AG09319 (cell line): ENCODE measurements around the gene TMEM94.

Source experiments
- DNase-seq: peaks from one replicate; pipeline ENCODE4 v3.0.0-alpha.2; 2010; ENCODE audit warnings: low read depth; ENCODE audit errors: extremely low read depth
- TF ChIP-seq, protein P1 (sequence below): IDR thresholded peaks from 2 replicates; pipeline ENCODE4 v1.5.1; 2011; ENCODE audit warnings: low read depth, mild to moderate bottlenecking, inconsistent platforms, low read length, moderate library complexity

Gene TMEM94

DNA sequence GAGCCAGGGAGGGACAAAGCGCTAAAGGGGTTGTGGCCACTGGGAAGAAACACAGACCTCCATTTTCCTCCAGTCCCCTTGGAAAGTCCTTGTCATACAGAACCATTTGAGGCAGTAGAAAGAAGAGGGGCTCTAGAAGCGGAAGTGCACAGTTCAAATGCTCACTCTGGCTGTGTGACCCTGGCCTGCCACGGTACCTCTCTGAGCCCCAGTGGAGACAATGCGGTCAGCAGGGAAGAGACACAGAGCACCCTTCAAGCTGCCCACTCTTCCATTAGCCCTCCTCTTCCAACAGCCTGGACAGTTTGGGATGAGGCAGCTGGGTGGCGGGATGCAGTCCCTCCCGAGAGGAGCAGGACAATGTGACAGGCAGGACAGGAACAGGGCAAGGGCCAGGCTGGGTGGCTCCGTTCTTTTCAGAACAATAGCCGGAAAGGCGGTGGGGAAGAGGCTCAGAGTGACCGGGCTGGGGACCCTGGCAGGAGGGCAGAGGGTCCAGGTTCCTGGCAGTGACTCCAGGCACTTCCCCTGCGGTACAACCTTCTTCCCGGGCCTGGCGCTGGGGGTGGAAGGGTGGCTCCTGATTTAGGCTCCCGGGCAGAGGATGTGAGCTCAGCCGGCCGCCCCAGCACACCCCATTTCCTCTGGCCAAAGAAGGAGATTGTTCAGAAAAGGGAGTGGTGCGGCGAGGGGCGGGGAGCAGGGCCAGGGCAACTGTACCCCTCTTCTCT is 53.3 kb downstream of the TMEM94 start:
- TF ChIP-seq, protein P1, sequence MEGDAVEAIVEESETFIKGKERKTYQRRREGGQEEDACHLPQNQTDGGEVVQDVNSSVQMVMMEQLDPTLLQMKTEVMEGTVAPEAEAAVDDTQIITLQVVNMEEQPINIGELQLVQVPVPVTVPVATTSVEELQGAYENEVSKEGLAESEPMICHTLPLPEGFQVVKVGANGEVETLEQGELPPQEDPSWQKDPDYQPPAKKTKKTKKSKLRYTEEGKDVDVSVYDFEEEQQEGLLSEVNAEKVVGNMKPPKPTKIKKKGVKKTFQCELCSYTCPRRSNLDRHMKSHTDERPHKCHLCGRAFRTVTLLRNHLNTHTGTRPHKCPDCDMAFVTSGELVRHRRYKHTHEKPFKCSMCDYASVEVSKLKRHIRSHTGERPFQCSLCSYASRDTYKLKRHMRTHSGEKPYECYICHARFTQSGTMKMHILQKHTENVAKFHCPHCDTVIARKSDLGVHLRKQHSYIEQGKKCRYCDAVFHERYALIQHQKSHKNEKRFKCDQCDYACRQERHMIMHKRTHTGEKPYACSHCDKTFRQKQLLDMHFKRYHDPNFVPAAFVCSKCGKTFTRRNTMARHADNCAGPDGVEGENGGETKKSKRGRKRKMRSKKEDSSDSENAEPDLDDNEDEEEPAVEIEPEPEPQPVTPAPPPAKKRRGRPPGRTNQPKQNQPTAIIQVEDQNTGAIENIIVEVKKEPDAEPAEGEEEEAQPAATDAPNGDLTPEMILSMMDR, result no peak
- no peak for DNase-seq

DNA sequence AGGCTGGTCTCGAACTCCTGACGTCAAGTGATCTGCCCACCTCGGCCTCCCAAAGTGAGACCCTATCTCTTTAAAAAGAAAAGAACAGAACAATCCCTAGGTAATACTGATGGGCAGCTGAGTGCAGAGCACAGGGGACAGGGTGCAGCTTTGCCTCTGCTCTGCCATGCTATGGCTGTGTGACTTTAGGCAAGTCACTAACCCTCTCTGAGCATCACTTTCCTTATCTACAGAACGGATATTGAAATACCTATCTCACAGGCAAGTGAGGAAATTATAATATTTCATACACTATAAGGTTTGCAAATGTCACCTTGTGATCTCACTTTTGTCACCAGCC is 54.8 kb downstream of the TMEM94 start:
- no peak for DNase-seq
- TF ChIP-seq, protein P1, result no peak

DNA sequence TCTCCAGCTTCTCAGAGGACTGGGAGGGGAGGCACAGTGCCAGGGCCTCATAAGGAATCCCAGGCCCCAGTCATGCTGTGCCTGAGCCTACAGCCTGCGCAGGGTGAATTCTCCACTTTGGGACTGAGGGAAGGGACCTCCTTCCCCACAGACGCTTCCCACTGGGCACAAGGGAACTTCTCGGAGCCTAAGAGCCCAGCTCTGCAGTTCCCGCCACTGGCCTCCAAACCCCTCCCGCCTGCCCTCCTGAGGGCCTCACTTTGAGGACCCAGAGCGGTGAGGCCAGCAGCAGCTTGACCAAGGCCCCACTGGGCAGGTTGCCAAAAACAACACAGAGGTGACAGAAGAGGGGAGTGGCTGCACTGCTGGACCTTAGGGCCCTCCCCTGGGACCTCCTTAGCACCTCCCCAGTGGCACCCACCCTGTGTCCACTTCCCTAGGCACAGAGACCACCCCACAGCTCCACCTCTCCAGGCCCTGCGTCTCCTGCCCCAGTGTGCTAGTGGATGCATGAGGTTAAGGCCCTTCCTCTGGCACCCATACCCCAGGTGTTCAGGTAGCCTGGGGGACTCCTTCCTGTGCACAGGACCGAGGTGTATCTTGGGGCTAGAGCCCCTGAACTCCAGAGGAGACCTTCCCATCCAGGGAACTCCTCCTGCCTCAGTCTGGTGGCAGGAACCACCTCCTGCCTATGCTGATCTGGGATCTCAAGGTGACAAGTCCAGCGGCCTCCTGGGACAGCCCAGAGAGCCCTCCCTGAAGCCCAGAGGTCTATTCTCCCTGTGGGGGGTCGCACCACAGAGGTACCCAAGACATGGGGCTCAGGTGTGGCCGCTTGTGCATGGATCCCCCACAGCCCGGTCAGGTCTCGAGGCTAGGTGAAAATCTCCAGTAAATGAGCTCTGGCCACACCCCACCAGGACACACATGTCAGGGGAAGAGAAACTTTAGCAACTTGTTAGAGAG is 55.5 kb downstream of the TMEM94 start:
- DNase-seq, result no peak
- TF ChIP-seq, protein P1, result no peak

DNA sequence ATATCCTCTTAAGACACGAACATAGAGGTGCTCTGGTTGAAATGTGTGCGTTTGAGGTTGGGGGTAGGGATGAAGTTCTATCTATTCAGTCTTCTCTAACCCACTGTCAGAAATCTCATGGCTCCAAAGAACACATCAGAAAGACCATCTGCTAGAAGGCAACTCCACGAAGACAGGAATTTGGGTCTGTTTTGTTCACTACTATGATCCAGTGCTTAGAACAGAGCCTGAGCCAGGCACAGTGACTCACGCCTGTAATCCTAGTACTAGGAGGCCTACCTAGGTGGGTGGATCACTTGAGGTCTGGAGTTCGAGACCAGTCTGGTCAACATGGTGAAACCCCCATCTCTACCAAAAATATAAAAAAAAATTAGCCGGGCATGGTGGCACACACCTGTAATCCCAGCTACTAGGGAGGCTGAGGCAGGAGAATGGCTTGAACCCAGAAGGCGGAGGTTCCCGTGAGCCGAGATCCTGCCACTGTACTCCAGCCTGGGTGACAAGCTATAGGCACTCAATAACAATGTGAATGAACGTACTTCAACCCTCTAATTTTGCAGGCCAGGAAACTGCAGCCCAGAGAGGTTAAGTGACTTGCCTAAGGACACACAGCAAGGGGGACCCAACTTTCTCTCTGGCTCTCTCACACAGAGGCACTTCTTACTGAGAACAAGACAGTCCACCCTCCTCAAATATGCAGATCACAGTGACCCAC is 56.6 kb downstream of the TMEM94 start:
- DNase-seq, result no peak

DNA sequence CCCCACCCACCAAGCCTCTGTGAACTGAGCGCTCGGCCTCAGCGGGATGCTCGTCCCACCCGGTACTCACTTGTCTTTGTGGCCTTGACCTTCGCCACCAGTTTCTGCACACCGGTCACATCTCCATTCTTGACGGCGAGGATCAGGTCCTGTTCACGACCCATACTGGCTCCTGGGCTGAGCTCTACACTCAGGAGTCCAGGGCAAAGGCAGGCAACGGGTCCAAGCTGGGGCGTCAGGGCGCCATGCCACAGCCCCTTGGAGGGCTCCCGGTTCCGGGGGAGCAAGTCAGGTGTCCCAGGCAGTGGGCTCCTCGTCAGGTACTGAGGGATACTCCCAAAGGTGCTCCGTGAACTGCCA is 57.2 kb downstream of the TMEM94 start:
- TF ChIP-seq, protein P1, result no peak
- no peak for DNase-seq

More for the DNA sequence above, 56.6 kb downstream of the TMEM94 start:
- TF ChIP-seq, protein P1, result no peak

DNA sequence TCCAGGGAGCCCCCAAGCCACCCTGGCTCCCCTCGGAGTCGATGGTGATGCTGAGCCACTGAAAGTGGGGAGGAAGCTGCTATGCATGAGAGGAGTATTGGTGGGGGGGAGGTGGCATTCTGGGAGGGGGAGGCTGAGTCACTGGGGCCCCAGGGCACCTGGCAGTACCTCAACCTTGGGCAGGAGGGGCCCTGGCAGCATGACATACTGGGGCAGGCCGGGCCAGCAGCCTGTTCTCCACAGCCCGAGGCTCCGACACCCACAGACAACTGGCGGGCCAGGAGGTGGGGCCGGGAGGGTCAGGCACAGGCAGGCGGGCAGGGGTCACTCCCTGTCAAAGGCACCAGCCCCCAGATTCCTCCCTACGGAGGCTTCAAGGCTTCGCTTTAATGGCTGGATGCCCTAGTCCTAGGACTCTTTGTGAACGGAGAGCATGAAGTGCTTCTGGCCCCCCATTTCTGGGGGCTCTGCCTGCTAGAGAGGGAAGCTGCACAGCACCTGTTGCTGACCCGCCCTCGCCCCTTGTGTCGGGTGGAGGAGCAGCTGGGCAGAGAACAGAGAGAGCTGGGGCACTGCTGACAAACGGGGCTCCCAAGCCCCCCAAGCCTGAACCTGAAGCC is 58.0 kb downstream of the TMEM94 start:
- TF ChIP-seq, protein P1, result no peak
- no peak for DNase-seq
